Natural killer cell treated with Interleukin-12 subunit alpha and Interleukin-12 subunit beta and Interleukin-15 and Interleukin-18, amount 100 ng/mL, for 72 hours (primary cell): Measurements from ENCODE around the gene ALLC. TPM values are rescaled to one million over a fixed set of nuclear protein-coding genes. Genes with fewer than 3 reads are reported as not detected.
A peak's percentile ranks its signal among the peaks of the same experiment; 100 is the strongest.

ENCODE experiments used
- ATAC-seq, 2 donors: fragments of 150-1000 bp; cut with Tn5 transposase in 1 of 2; sonication (Bioruptor Pico), chemical (Tn5 transposase) in 1 of 2; 2 replicates each; pipeline ENCODE4 v1.10.0; 2021
- DNase-seq: peaks from one replicate; pipeline ENCODE4 v3.0.0; 2022; ENCODE audit warnings: low spot score
- H3K27ac Mint-ChIP-seq, 2 donors: 1 replicate in 1 of 2; 2 replicates in 1 of 2; pipeline ENCODE4 v1.8.0; 2022; ENCODE audit warnings: mixed read lengths in 2 of 2, mild to moderate bottlenecking in 1 of 2, moderate library complexity in 1 of 2
- H3K27me3 Mint-ChIP-seq, 2 donors: 1 replicate in 1 of 2; 2 replicates in 1 of 2; pipeline ENCODE4 v1.8.0; 2022; ENCODE audit warnings: mixed read lengths in 2 of 2
- H3K36me3 Mint-ChIP-seq: one replicate; pipeline ENCODE4 v1.8.0; 2022; ENCODE audit warnings: mixed read lengths
- H3K4me1 Mint-ChIP-seq, 2 donors: 1 replicate in 1 of 2; 2 replicates in 1 of 2; pipeline ENCODE4 v1.8.0; 2022; ENCODE audit warnings: low read depth in 2 of 2, mixed read lengths in 2 of 2, mild to moderate bottlenecking in 1 of 2
- H3K4me3 Mint-ChIP-seq: one replicate; pipeline ENCODE4 v1.8.0; 2022; ENCODE audit warnings: mixed read lengths
- H3K9me3 Mint-ChIP-seq: 2 replicates; pipeline ENCODE4 v1.8.0; 2022; ENCODE audit warnings: mixed read lengths
- total RNA-seq, 2 donors: library from RNA; stranded (reverse); gene quantifications; one replicate each; pipeline ENCODE4 v1.2.3, GENCODE V29; 2022

The ALLC gene
- total RNA-seq, 2 donors from 2014 or later: not detected

- no peak for ATAC-seq
- no peak overlapping the region for H3K4me3 Mint-ChIP-seq
- no peak overlapping the region for H3K27ac Mint-ChIP-seq
- DNase-seq: peak; percentile 18
- H3K27me3 Mint-ChIP-seq: peaks cover 0 to 5% of the 10 kb centered on the region in 2 donors
- H3K9me3 Mint-ChIP-seq: no peaks in the 10 kb centered on the region
- H3K36me3 Mint-ChIP-seq: no peaks in the 10 kb centered on the region
- H3K4me1 Mint-ChIP-seq: peaks cover 13% of the 10 kb centered on the region in 2 donors
Observed at GRCh38 chr2:3648652-3649177, 9.3 kb upstream of the ALLC start.

- H3K27ac Mint-ChIP-seq: no peak overlapping the region
Observed at GRCh38 chr2:3649581-3649980, 8.4 kb upstream of the ALLC start.

GRCh38 chr2:3650140-3650920 is 7.7 kb upstream of the ALLC start:
- Mint-ChIP-seq H3K27ac (peak overlapping the region; percentile 31), H3K9me3 (no peaks in the 10 kb centered on the region), H3K27me3 (peaks cover 0 to 5% of the 10 kb centered on the region in 2 donors), H3K4me1 (peaks cover 13% of the 10 kb centered on the region in 2 donors), H3K36me3 (no peaks in the 10 kb centered on the region), H3K4me3 (peak overlapping the region; percentile 67)
- ATAC-seq: no peak
- DNase-seq: peak; percentile 58

More at GRCh38 chr2:3649581-3649980, 8.4 kb upstream of the ALLC start:
- ATAC-seq (no peak), DNase-seq (peak; percentile 15)
- no peaks in the 10 kb centered on the region for H3K36me3 Mint-ChIP-seq
- H3K4me1 Mint-ChIP-seq: peaks cover 13% of the 10 kb centered on the region in 2 donors
- peaks cover 0 to 5% of the 10 kb centered on the region in 2 donors for H3K27me3 Mint-ChIP-seq
- no peak overlapping the region for H3K4me3 Mint-ChIP-seq
- no peaks in the 10 kb centered on the region for H3K9me3 Mint-ChIP-seq

- peak overlapping the region; percentile 67 for H3K4me3 Mint-ChIP-seq
- peak; percentile 65 to 67 for ATAC-seq
- H3K9me3 Mint-ChIP-seq: no peaks in the 10 kb centered on the region
- peaks cover 0 to 5% of the 10 kb centered on the region in 2 donors for H3K27me3 Mint-ChIP-seq
- peaks cover 13% of the 10 kb centered on the region in 2 donors for H3K4me1 Mint-ChIP-seq
- no peaks in the 10 kb centered on the region for H3K36me3 Mint-ChIP-seq
- H3K27ac Mint-ChIP-seq: peak overlapping the region in 1 of 2 donors; percentile 31
- DNase-seq: no peak
Observed at GRCh38 chr2:3651691-3652648, 6.0 kb upstream of the ALLC start.

- DNase-seq (no peak), ATAC-seq (no peak)
- H3K27ac Mint-ChIP-seq: no peak overlapping the region
- peaks cover 13% of the 10 kb centered on the region in 2 donors for H3K4me1 Mint-ChIP-seq
- peaks cover 0 to 5% of the 10 kb centered on the region in 2 donors for H3K27me3 Mint-ChIP-seq
- no peak overlapping the region for H3K4me3 Mint-ChIP-seq
- H3K9me3 Mint-ChIP-seq: no peaks in the 10 kb centered on the region
- H3K36me3 Mint-ChIP-seq: no peaks in the 10 kb centered on the region
Observed at GRCh38 chr2:3652896-3653625, 4.9 kb upstream of the ALLC start.

- no peaks in the 10 kb centered on the region for H3K9me3 Mint-ChIP-seq
- ATAC-seq: no peak
- peaks cover 0 to 5% of the 10 kb centered on the region in 2 donors for H3K27me3 Mint-ChIP-seq
- H3K4me3 Mint-ChIP-seq: no peak overlapping the region
- no peak overlapping the region for H3K27ac Mint-ChIP-seq
- H3K4me1 Mint-ChIP-seq: peaks cover 13% of the 10 kb centered on the region in 2 donors
- DNase-seq: no peak
- H3K36me3 Mint-ChIP-seq: no peaks in the 10 kb centered on the region
Observed at GRCh38 chr2:3654011-3654410, 4.0 kb upstream of the ALLC start.

- Mint-ChIP-seq H3K9me3 (no peaks in the 10 kb centered on the region), H3K36me3 (no peaks in the 10 kb centered on the region), H3K27ac (no peak overlapping the region), H3K4me1 (peaks cover 13% of the 10 kb centered on the region in 2 donors), H3K27me3 (peaks cover 0 to 5% of the 10 kb centered on the region in 2 donors), H3K4me3 (no peak overlapping the region)
- ATAC-seq (no peak), DNase-seq (no peak)
Observed at GRCh38 chr2:3654531-3655225, 3.3 kb upstream of the ALLC start.

- Mint-ChIP-seq H3K4me3 (no peak overlapping the region), H3K36me3 (no peaks in the 10 kb centered on the region), H3K27ac (no peak overlapping the region), H3K27me3 (peaks cover 0 to 2% of the 10 kb centered on the region in 2 donors), H3K4me1 (peaks cover 8% of the 10 kb centered on the region in 2 donors), H3K9me3 (no peaks in the 10 kb centered on the region)
- no peak for DNase-seq
- no peak for ATAC-seq
Observed at GRCh38 chr2:3655871-3656761, 1.9 kb upstream of the ALLC start.

- Mint-ChIP-seq H3K9me3 (no peaks in the 10 kb centered on the region), H3K27ac (no peak overlapping the region), H3K36me3 (no peaks in the 10 kb centered on the region), H3K4me1 (no peaks in the 10 kb centered on the region), H3K27me3 (no peaks in the 10 kb centered on the region), H3K4me3 (no peak overlapping the region)
- no peak for ATAC-seq
- DNase-seq: no peak
Observed at GRCh38 chr2:3656762-3657721, 958 bp upstream of the ALLC start.

GRCh38 chr2:3659447-3660432 is 1.7 kb downstream of the ALLC start:
- ATAC-seq (no peak), DNase-seq (peak; percentile 41)
- H3K27me3 Mint-ChIP-seq: peaks cover 0 to 7% of the 10 kb centered on the region in 2 donors
- no peaks in the 10 kb centered on the region for H3K36me3 Mint-ChIP-seq
- no peak overlapping the region for H3K4me3 Mint-ChIP-seq
- H3K27ac Mint-ChIP-seq: no peak overlapping the region
- H3K9me3 Mint-ChIP-seq: no peaks in the 10 kb centered on the region
- H3K4me1 Mint-ChIP-seq: no peaks in the 10 kb centered on the region
